AG09319 (cell line): Measurements from ENCODE around the gene TIGAR.
A peak's percentile ranks its signal among the peaks of the same experiment; 100 is the strongest.

Source experiments
- DNase-seq: peaks from one replicate; pipeline ENCODE4 v3.0.0-alpha.2; 2010; ENCODE audit warnings: low read depth; ENCODE audit errors: extremely low read depth
- CTCF ChIP-seq: IDR thresholded peaks from 2 replicates; pipeline ENCODE4 v1.5.1; 2011; ENCODE audit warnings: low read depth, mild to moderate bottlenecking, inconsistent platforms, low read length, moderate library complexity

Gene TIGAR

DNA sequence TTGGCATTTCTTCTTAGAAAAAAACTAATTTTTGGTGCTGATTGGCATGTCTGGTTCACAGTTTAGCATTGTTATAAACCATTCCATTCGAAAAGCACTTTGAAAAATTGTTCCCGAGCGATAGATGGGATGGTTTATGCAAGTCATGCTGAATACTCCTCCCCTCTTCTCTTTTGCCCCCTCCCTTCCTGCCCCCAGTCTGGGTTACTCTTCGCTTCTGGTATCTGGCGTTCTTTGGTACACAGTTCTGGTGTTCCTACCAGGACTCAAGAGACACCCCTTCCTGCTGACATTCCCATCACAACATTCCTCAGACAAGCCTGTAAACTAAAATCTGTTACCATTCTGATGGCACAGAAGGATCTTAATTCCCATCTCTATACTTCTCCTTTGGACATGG, 20.1 kb upstream of the TIGAR start:
- TF ChIP-seq CTCF = no peak
- DNase-seq = no peak

- no peak for TF ChIP-seq CTCF
- DNase-seq = no peak
These were observed 19.0 kb upstream of the TIGAR start for GRCh38 chr12:4301932-4302501.

DNA sequence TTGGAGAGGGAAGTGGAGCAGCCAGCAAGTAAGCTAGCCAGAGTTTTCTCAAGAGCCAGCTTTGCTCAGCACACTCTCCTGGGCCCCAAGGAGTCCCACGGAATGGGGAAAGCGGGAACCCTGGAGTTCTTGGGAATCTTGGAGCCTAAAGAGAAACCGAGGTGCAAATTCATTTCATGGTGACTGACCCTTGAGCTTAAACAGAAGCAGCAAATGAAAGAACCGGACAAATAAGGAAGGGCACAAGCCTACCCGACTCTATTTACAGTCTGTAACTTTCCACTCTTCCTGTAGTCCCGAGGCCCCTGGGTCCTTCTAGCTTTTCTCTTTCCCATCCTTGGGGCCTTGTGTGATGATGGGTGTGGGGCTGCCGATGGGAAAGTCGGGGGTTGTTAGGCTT, 18.1 kb upstream of the TIGAR start:
- DNase-seq = no peak
- TF ChIP-seq CTCF = no peak

DNA sequence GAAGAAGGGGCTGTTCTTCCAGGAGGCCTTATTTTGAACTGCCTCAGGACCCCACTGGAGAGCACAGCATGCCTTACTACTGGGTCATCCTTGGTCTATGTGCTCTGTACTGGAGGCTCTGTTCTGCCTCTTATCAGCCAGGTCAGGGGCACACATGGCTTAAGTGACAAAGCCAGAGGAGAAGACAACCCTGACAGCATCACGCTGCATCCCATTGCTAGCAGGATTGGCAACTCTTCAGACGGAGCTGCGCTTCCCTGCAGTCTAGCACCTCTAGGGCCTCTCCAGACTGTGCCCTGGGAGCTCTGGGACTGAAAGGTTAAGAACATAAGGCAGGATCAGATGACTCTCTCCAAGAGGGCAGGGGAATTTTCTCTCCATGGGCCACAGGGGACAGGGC, 17.3 kb upstream of the TIGAR start:
- no peak for DNase-seq
- no peak for TF ChIP-seq CTCF

DNA sequence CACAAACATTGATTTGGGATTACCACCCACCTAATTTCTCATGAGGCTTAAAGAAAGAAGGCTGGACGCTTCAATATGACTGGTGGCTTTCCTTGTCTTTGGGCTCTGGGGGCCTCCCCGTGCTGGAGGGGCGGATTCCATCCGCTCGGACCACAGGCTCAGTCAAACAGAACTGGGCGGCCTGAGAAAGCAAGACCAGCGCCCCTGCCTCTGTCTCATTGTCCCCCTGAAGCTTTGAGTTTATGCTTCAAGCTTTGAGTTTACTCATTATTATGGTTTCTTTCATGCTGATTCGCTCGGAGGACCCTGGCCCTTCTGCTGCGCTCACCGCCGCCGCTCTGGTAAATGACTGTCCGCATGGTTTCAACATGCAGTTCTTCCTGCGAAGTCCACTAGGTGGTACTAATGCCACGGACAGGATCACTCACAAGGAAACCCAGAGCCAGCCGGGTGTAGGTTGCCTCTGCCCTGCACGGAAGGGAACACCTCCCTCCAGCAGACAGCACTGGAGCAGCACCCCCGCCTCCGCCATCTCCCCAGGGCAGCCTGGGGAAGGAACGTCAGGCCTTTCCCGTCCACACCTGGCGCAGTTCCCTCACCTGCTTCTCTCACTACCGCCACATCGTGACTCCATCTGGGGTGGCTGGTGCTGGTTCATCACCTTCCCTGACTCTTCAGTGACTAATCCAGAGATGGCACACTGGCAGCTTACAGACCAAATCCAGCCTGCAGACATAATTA, 13.2 kb upstream of the TIGAR start:
- peak; percentile 71 for TF ChIP-seq CTCF
- DNase-seq = peak; percentile 28

- DNase-seq = no peak
- TF ChIP-seq CTCF = no peak
These were observed 12.6 kb upstream of the TIGAR start for GRCh38 chr12:4308334-4308950.

- TF ChIP-seq CTCF = no peak
- DNase-seq = no peak
These were observed 9.2 kb upstream of the TIGAR start for GRCh38 chr12:4311776-4312175.
